ENCODE results near the gene TMPRSS5.

Gene TMPRSS5

DNA sequence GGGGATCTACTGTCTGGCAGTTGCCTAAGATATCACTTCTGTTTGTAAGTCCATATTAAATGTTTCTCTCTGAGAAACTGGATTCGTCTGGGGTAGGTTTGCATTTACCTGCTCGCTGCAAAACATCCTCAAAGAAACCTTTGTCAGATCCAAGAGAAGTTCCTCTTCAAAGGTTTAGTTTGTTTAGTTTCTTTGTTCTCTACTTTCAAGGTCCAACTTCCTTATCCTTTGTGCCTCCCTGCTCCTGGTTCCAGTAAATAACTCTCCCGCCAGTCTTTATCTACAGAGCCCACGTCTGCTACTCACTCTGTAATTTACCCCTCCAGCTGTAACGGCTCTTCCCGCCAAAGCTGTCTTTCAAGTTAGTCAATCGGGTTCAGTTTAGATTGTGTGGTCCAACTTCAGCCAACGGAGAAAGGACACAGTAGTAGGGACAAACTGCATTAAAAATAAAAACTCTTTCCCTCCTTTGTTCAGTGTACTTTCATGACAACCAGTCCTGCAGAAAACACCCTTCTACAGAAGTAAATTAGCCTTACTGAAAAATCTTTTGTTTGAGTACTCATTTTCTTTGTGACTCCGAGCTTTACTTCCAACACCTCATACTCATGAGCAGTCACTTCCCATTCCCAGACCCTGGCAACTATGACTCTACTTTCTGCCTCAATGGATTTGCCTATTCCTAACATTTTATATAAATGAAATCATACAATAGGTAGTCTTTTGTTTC is 41.0 kb downstream of the TMPRSS5 start:
- peak; percentile 92 for DNase-seq

GRCh38 chr11:113664069-113664980 is 41.8 kb downstream of the TMPRSS5 start:
- peak; percentile 94 for DNase-seq

GRCh38 chr11:113663567-113663966 is 42.5 kb downstream of the TMPRSS5 start:
- no peak for DNase-seq

DNA sequence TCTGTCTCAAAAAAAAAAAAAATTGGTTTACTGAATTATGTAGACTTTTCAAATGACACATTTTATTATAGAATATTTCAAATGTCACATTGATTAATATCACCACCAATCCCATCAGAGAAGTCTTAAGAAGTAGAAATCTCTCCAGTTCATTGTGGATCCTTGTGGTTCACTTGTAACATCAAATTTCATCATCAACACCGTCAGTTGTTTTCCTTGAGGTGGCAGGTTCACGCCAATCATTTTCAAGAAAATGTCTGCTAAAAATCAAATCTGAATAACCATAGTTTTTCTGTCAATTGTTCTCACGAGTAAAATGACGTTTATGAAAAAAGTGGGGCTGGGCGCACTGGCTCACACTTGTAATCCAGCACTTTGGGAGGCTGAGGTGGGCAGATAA is 50.3 kb downstream of the TMPRSS5 start:
- DNase-seq, result no peak

DNA sequence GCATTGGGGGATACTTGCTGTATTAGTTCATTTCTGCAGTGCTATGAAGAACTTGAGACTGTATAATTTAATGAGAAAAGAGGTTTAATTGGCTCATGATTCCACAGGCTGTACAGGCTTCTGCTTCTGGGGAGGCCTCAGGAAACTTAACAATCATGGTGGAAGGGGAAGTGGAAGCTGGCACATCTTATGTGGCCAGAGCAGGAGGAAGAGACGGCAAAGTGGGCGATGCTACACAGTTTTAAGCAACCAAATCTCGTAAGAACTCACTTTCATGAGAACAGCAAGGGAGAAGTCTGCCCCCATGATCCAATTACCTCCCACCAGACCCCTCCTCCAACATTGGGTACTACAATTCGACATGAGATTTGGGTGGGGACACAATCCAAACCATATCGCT is 55.1 kb downstream of the TMPRSS5 start:
- no peak for DNase-seq

DNA sequence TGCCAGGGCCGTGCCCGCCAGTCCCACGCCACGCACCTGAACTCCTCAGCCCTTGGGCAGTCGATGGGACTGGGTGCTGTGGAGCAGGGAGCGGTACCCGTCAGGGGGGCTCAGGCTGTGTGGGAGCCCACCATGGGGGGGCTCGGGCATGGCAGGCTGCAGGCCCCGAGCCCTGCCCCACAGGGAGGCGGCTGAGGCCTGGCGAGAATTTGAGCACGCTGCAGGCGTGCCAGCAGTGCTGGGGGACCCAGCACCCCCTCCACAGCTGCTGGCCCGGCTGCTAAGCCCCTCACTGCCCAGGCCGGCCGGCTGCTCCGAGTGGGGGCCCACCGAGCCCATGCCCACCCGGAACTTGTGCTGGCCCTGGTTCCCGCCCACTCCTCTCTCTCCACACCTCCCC is 56.8 kb downstream of the TMPRSS5 start:
- no peak for DNase-seq

GRCh38 chr11:113647856-113648255 is 58.3 kb downstream of the TMPRSS5 start:
- DNase-seq, result no peak

DNA sequence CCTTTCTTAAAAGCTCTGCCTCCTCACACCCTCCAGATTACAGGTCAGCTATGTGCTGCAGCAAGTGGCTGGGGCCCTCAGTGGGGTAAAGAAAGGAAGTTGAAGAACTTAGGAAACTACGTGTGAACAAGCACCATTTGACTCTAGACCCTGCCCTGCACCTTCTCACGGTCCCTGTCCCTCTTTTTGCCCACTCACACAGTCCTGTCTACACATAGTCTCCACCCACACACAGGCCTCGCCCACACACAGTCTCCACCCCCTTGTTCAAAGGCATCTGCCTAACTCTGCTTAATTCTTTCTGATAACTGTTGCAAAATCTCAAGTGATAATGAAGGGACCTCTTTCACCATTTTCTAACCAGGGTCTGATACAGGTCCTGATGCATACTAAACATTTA is 59.0 kb downstream of the TMPRSS5 start:
- no peak for DNase-seq

DNA sequence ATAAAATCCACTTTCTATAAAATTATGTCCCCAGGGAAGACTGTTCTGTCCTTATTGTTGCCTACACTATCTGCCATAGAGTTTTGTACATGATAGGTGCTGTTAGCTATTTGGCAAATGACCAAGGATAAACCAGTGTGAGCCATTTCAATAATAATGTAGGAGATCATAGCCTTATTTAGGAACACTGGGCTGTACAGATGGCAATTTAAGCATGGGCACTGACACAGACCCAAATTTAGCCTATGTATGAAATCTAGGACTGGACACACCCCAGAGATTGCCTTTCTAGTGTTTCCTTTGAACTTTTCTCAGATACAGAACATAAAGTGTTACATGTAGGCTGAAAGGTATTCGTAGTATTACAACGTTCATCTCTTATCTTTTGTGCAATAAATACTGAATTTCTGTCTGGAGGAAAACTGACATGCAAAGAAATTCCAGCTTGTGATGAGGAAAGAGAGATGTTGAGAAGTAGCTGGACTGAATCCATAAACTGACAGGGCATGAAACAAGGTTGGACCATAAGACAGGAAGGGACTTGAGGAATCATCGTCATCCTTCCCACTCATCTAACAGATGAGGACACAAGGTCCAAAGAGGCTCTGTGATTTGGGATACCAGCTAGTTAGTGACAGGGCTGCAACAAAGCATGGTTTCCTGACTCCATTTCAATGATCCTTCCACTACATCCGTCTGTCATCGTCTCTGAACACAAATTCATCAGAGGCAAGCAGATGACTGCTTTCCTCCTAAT is 60.3 kb downstream of the TMPRSS5 start:
- no peak for DNase-seq

GRCh38 chr11:113644605-113645004 is 61.5 kb downstream of the TMPRSS5 start:
- DNase-seq, result no peak

DNA sequence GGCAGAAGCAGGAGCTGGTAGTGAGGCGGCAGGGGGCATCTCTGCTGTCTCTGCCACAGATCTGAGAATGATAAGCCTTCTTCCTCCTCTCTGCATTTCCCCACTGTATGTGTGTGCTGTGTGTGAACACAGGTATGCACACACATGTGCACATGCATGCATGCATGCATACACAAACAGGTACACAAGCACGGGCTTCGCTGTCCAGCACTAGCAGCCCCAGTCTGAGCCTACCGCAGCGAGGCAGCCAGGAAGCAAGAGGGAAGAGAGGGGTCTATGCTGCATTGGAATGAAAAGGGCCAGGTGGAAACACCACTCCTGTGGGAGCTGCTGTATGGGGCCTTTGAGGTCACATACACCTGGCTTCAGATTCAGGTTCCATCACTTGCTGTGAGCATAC is 62.4 kb downstream of the TMPRSS5 start:
- DNase-seq, result no peak

GRCh38 chr11:113643006-113643585 is 63.0 kb downstream of the TMPRSS5 start:
- no peak for DNase-seq

- DNase-seq, result no peak
Measured at GRCh38 chr11:113642090-113642489, 64.0 kb downstream of the TMPRSS5 start.

GRCh38 chr11:113638376-113638775 is 67.7 kb downstream of the TMPRSS5 start:
- no peak for DNase-seq

DNA sequence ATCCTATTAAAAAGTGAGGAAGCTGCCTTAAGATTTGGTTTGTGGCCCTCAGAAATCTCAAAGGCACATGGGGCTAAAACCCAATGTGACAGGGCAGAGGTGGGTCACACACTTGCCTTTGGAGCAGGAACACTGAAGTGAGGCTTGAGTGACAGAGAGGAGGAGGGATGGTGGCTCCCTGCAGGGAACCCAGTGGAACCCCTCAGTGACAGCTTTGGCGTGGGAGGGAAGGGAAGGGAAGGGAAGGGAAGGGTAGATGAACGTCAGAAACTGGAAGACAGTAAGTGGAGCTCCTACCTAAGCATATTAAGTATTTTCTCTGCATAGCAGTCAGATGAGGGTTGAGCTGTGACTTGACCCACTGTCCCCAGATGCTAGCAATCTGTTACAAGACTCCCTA is 68.5 kb downstream of the TMPRSS5 start:
- DNase-seq, result no peak
